HG03045 (cell line): Measurements from ENCODE around the gene NCEH1.
A peak's percentile ranks its signal among the peaks of the same experiment; 100 is the strongest.

Source experiments
- ATAC-seq: cut with Tn5 transposase; IDR thresholded peaks from one replicate; pipeline ENCODE4 v1.9.1; 2021; ENCODE audit warnings: mild to moderate bottlenecking, moderate library complexity; ENCODE audit not compliant: unreplicated experiment

Gene NCEH1

DNA sequence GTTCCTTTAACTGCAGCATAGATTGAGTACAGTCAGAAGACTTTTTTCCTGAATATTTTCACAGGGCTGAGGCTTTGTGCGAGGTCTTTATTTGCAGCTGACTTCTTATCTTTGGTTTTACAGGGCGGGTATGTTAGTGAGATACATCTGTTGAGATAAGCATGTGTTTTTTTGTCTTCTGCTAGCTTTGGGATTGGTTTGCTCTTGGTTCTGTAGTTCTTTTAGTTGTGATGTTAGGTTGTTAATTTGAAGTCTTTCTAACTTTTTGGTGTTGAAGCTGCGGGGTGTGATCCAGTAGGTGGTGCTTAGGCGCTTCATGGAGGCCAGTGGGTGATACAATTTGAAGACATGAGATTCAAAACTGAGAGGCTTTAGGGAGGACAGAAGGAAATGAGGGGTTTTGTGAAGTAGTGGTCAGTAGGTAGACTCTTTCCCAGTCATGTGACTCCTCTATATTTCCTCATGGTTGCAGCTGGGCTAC is 119.7 kb downstream of the NCEH1 start:
- ATAC-seq, result no peak

DNA sequence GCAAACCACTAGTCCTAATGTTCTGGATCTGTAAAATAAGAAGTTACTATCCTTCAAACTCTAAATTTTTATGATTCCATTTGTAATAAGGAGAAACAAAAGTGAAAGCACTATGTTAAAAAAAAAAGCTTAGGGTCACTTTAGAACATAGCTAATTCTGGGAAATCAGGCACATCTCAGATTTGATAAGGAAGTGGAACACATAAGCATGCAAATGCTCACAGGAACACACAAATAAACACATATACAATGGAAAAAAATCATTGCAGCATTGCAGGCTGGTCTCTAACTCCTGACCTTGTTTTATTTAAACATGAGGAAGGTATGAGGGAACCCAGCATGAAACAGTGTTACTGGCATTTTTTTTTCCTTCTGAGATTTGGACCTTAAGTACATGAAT is 124.4 kb downstream of the NCEH1 start:
- no peak for ATAC-seq

DNA sequence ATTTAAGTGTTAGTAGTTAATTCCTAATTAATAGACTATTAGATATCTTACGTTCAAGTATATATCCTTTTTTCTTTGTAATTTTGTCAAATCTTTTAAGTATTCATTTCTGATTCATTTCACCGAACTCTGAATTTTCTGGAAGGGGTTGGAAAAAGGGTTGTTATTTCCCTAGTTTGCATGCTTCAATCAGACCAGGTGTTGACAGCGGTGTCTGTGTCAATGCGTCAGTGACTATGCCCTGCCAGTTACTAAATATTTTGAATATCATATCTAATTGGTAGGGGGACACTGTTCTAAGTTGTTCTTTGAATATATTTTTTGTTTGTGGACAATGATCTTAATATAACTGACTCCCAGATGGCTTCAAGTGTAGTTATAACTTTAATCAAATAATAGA is 124.9 kb downstream of the NCEH1 start:
- no peak for ATAC-seq

DNA sequence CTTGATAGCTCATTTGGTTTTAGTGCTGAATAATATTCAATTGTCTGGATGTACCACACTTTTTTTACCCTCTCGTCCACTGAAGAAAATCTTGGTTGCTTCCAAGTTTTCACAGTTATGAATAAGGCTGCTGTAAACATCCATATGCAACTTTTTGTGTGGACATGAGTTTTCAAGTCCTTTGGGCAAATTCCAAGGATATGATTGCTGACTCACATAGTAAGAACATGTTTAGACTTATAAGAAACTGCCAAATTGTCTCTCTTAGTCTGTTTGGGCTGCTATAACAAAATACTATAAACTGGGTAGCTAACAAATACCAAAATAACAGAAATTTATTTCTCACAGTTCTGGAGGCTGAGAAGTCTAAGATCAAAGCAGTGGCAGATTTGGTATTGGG is 128.2 kb downstream of the NCEH1 start:
- no peak for ATAC-seq

DNA sequence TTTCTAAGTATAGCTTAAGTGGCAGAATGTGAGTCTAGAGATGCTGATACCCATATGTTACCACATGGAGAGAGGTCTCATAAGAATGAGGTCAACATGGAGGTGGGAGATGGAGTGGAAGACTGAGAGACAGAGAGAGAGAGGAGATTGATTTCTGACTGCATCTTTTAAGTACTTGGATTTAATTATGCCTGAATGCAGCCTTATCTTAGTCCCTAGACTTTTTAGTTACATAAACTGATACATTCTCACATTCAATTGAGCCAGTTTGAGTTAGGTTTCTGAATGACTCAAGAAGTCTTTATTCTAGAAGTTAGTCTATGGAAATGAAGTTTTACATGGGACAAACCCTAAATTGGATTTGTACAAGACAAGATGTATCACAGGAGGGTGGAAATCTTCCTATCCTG is 129.1 kb downstream of the NCEH1 start:
- ATAC-seq, result no peak

DNA sequence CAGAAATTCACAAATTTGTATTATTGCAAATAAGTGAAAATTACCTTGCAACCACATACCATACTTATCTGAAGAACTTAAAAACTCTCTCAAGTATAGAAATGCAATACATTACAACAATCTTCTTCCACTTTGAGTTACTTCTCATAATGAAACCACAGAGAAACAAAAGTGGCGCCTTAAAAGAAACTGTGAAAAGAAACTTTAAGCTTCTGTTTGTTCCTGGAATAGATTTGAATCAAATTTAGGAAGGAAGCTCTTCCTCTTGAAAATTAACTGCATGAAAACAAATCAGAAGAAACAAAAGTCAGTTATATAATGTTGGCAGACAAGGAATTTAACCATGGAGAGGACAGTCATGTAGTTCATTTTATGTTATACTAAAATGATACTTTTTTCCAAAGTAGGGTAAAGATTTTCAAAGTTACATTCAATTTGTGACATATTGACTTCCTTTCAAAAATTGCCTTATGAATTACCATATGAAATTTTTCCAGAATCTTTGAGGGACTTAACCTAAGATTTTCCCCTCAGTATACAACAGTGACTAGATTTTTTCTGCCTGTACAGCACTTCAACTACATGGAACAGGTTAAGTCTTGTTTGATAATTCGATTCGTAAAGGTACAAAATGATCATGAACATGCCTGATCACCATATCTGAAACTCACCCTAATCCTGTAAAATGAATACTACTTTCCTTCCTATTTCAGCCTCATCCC is 130.0 kb downstream of the NCEH1 start:
- peak; percentile 55 for ATAC-seq
